Measurements from ENCODE around the gene FEZ2.

DNA sequence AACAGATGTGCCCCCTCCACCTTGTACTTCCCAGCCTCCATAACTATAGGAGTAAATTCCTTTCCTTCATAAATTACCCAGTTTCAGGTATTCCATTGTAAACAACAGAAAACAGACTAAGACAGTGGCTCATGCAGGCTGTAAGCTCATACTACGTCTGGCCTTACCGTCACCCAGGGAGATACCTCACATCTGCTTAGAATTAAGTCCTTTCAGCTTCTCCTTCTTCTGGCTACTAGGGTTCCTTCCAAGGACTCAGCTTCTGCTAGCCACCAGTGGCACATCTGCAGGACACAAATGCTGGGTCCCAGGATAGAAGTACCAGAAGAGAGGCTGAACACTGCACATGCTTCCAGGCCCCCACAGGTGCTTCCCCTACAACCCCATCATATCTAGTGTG is 22.4 kb upstream of the FEZ2 start:
- no peak for TF ChIP-seq ARNTL (CRISPR knock-in tag; IDR thresholded peaks at IDR 0.05; ENCODE audit: borderline replicate concordance, low read depth)
- TF ChIP-seq GLIS3 (CRISPR knock-in tag; IDR thresholded peaks at IDR 0.05) = no peak
- TF ChIP-seq, protein P1, sequence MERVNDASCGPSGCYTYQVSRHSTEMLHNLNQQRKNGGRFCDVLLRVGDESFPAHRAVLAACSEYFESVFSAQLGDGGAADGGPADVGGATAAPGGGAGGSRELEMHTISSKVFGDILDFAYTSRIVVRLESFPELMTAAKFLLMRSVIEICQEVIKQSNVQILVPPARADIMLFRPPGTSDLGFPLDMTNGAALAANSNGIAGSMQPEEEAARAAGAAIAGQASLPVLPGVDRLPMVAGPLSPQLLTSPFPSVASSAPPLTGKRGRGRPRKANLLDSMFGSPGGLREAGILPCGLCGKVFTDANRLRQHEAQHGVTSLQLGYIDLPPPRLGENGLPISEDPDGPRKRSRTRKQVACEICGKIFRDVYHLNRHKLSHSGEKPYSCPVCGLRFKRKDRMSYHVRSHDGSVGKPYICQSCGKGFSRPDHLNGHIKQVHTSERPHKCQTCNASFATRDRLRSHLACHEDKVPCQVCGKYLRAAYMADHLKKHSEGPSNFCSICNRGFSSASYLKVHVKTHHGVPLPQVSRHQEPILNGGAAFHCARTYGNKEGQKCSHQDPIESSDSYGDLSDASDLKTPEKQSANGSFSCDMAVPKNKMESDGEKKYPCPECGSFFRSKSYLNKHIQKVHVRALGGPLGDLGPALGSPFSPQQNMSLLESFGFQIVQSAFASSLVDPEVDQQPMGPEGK (CRISPR knock-in tag; IDR thresholded peaks at IDR 0.05; ENCODE audit: borderline replicate concordance) = no peak
- TF ChIP-seq, protein P2, sequence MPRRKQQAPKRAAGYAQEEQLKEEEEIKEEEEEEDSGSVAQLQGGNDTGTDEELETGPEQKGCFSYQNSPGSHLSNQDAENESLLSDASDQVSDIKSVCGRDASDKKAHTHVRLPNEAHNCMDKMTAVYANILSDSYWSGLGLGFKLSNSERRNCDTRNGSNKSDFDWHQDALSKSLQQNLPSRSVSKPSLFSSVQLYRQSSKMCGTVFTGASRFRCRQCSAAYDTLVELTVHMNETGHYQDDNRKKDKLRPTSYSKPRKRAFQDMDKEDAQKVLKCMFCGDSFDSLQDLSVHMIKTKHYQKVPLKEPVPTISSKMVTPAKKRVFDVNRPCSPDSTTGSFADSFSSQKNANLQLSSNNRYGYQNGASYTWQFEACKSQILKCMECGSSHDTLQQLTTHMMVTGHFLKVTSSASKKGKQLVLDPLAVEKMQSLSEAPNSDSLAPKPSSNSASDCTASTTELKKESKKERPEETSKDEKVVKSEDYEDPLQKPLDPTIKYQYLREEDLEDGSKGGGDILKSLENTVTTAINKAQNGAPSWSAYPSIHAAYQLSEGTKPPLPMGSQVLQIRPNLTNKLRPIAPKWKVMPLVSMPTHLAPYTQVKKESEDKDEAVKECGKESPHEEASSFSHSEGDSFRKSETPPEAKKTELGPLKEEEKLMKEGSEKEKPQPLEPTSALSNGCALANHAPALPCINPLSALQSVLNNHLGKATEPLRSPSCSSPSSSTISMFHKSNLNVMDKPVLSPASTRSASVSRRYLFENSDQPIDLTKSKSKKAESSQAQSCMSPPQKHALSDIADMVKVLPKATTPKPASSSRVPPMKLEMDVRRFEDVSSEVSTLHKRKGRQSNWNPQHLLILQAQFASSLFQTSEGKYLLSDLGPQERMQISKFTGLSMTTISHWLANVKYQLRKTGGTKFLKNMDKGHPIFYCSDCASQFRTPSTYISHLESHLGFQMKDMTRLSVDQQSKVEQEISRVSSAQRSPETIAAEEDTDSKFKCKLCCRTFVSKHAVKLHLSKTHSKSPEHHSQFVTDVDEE (CRISPR knock-in tag; IDR thresholded peaks at IDR 0.05) = no peak
- TF ChIP-seq ZFP30 (CRISPR knock-in tag; IDR thresholded peaks at IDR 0.05) = no peak
- TF ChIP-seq, protein P3, sequence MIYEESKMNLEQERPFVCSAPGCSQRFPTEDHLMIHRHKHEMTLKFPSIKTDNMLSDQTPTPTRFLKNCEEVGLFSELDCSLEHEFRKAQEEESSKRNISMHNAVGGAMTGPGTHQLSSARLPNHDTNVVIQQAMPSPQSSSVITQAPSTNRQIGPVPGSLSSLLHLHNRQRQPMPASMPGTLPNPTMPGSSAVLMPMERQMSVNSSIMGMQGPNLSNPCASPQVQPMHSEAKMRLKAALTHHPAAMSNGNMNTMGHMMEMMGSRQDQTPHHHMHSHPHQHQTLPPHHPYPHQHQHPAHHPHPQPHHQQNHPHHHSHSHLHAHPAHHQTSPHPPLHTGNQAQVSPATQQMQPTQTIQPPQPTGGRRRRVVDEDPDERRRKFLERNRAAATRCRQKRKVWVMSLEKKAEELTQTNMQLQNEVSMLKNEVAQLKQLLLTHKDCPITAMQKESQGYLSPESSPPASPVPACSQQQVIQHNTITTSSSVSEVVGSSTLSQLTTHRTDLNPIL (CRISPR knock-in tag; IDR thresholded peaks at IDR 0.05; ENCODE audit: low read depth) = no peak
- TF ChIP-seq, protein P4, sequence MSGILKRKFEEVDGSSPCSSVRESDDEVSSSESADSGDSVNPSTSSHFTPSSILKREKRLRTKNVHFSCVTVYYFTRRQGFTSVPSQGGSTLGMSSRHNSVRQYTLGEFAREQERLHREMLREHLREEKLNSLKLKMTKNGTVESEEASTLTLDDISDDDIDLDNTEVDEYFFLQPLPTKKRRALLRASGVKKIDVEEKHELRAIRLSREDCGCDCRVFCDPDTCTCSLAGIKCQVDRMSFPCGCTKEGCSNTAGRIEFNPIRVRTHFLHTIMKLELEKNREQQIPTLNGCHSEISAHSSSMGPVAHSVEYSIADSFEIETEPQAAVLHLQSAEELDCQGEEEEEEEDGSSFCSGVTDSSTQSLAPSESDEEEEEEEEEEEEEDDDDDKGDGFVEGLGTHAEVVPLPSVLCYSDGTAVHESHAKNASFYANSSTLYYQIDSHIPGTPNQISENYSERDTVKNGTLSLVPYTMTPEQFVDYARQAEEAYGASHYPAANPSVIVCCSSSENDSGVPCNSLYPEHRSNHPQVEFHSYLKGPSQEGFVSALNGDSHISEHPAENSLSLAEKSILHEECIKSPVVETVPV (CRISPR knock-in tag; IDR thresholded peaks at IDR 0.05) = no peak
- no peak for TF ChIP-seq PPARA (CRISPR knock-in tag; IDR thresholded peaks at IDR 0.05; ENCODE audit: borderline replicate concordance)
- TF ChIP-seq TCF4 (CRISPR knock-in tag; IDR thresholded peaks at IDR 0.05; ENCODE audit: borderline replicate concordance) = no peak
- no peak for TF ChIP-seq OSR1 (CRISPR knock-in tag; IDR thresholded peaks at IDR 0.05)
- no peak for TF ChIP-seq ZNF70 (CRISPR knock-in tag; IDR thresholded peaks at IDR 0.05)
- TF ChIP-seq CSDC2 (CRISPR knock-in tag; IDR thresholded peaks at IDR 0.05) = no peak
- no peak for TF ChIP-seq TOX (CRISPR knock-in tag; IDR thresholded peaks at IDR 0.05; ENCODE audit: borderline replicate concordance)
- TF ChIP-seq BACH2 (CRISPR knock-in tag; IDR thresholded peaks at IDR 0.05; ENCODE audit: borderline replicate concordance) = no peak
